ENCODE measurements around the gene IDE.

DNA sequence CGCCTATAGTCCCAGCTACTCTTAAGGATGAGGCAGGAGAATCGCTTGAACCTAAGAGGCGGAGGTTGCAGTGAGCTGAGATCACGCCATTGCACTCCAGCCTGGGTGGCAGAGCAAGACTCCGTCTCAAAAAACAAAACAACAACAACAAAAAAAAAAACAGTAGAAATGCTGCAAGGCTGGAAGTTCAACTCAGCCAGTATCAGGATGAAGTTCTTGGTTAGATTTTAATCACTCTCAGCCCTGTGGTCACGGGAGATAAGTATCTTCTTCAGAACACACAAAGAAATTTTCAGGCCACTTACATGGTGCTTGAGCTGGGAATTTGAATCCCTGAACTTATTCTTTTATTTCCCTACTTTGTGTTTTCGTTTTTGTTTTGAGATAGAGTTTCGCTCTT is 162.5 kb downstream of the IDE start:
- no peak for TF ChIP-seq CTCF (IDR thresholded peaks at IDR 0.05; ENCODE audit: borderline replicate concordance, extremely low read depth, low read length, poor library complexity, severe bottlenecking)
- TF ChIP-seq EZH2 (IDR thresholded peaks at IDR 0.05; ENCODE audit: borderline replicate concordance, low read depth, low read length, severe bottlenecking), result no peak

Measured in DND-41 (cell line).